Superior temporal gyrus (tissue), 1 donor: ENCODE measurements around the gene CDK14.
A peak's percentile ranks its signal among the peaks of the same experiment; 100 is the strongest.
"Not testable (repeated sequence)": the region's sequence is repeated elsewhere in the genome, so short reads cannot be mapped to it uniquely, and the experiment has no call there.

Experiments
- DNase-seq: peaks from one replicate; pipeline ENCODE4 v3.0.0-alpha.2; 2016; ENCODE audit errors: extremely low spot score

Gene CDK14

GRCh38 chr7:91156316-91157185 is 560.4 kb downstream of the CDK14 start:
- peak; percentile 28 for DNase-seq

- no peak for DNase-seq
Observed at GRCh38 chr7:91157579-91158320, 561.6 kb downstream of the CDK14 start.

- DNase-seq: no peak
Observed at GRCh38 chr7:91162436-91162835, 566.3 kb downstream of the CDK14 start.

DNA sequence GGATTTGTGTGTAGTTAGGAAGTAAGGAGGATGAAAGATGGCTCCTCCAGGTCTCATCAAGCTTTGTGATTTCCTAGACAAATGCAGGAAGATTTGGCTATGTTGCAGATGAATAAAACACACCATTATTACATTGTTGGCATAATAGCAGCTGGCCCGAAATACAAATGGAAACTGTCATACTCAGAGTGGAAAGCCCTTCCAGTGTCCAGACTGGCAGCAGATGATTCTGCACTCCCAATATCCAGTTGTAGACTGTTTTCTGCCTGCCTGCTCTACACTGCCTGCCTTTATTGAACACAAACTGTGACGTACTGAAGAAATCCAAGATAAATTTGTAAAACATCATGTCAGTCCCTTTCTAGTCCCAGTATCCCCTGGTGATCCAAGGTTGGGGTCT is 568.4 kb downstream of the CDK14 start:
- DNase-seq: no peak

DNA sequence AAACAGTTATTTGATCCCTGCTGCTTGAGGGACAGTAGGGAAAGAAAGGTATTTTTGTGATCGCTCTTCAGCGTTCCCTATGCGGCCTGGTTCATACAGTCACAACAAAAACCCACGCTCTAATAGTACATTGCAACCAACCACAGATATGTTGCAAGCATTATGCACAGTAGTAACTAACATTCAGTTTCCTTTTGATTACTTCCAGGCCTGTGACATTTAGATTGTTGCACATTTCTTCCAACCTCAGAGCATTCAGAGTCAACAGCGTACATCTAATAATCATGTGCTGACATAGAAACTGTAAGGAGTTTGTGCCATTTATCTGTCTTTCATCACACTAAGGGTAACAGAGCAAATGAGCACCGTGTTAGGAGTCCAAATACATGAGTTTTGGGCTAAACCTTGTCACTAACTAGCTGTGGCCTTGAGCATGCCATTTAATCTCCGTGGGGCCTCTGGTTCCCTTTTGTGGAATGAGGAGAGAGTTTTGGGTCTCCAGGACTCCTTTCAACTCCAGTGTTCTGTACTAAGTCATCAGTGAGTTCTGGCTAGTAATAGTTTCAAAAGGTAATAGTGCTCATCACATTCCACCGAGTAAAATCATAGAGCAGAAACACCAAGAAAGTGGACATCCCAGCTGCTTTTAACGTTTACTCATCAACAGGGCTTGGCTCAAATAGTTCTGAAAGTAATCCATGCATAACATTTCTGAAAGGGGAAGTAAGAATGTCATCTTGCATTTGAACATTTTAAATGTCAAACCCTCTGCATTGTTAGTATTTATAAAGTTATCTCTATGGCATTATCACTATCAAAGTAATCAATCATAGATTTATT is 569.1 kb downstream of the CDK14 start:
- no peak for DNase-seq

DNA sequence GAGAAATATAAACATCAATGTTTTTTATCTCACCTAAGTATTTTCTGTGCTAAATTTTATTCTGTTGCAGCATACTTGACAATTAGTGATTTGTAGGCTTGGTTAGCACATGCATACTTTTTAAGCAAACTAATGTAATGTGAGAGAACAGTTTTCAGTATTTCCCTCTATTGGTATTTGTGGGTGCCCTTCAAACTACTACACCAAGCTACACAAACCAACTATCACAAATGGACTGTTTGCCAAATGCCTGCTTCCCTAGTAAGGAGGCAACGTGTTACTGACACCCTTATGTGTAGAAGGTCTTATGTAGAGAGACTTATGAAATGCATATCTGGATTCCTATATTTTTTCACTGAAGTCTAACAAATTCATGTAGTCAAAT is 569.7 kb downstream of the CDK14 start:
- no peak for DNase-seq

- DNase-seq: no peak
Observed at GRCh38 chr7:91168871-91169829, 573.0 kb downstream of the CDK14 start.

- no peak for DNase-seq
Observed at GRCh38 chr7:91169830-91170191, 573.7 kb downstream of the CDK14 start.

DNA sequence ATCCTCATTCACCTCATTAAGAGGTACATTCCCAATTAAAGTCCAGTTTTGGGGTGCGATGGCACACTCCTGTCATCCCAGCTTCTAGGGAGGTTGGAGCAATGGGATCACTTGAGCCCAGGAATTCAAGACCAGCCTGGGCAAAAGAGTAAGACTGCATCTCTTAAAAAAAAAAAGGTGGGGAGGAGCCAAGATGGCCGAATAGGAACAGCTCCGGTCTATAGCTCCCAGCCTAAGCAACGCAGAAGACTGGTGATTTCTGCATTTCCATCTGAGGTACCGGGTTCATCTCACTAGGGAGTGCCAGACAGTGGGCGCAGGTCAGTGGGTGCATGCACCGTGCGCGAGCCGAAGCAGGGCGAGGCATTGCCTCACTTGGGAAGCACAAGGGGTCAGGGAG is 577.1 kb downstream of the CDK14 start:
- not testable (repeated sequence) for DNase-seq

DNA sequence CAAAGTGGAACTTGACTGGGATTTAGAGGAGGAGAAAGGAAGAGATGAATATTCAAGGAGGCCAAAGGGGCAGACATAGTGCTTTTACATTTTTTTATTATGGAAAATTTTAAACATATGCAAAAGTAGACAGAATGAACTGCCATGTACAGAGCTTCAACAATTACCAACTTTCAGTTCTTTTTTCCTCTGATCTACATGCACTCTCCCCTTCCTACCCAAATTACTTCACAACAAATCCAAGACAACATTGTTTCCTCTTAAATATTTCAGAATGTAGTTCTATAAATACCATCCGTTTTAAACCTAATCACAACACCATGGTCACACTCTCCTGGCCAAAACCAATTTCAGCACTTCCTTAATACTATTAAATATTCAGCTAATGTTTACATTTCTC is 584.6 kb downstream of the CDK14 start:
- no peak for DNase-seq

GRCh38 chr7:91181949-91182348 is 585.8 kb downstream of the CDK14 start:
- no peak for DNase-seq

- no peak for DNase-seq
Observed at GRCh38 chr7:91182819-91183764, 587.0 kb downstream of the CDK14 start.

- no peak for DNase-seq
Observed at GRCh38 chr7:91185771-91186170, 589.6 kb downstream of the CDK14 start.

DNA sequence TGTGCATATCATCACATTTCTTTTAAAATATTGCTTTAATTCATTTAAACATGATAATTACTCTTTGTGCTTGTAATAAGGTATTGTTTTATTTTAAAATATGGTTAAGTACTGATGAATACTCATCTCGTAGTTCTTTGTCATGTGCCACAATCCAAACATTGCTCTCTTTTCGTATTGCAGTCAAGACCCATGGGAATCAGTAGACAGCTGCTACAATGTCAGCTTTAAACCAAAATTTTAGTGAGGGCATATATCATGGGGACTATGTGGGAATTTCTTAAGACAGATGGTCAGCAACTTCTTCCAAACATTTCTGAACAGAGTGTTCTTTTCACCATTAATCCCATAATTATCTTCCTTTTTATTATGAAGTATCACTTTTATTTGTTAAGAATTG is 590.9 kb downstream of the CDK14 start:
- DNase-seq: no peak

DNA sequence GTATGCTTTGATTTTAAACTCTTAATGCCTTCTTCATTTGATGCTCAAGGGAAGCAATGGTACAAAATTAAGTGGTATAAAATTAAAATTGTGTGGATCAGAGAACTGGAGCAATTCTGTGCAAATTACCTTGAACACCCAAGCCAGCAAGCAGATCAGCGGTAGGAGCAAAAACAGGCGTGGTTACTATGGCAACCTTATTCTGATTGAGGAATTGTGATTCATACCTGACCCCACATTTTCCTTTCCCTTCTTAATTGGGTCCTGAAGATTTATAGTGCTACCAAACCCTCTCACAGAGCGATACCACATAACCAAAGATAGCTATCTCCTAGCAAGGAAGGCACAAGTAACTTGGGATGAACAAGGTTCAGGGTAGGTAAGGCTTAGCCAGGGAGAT is 595.6 kb downstream of the CDK14 start:
- no peak for DNase-seq

DNA sequence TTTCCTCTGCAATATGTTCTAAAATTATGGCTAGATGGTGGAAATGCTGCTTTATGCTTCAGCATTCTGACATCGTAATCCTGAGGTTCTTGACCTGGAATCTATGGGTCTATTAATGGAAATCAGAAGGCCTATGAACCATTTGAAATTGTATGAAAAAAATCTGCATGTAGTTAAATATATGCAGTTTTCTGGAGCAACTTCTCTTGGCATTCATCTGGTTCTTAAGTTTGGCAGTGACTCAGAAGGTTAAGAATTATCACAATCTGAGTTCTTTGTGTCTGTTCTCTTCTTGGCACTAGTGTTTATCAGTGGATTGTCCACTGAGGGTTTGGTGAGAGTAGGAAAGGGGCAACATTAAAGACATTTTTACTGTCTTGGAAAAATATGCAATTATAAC is 597.0 kb downstream of the CDK14 start:
- no peak for DNase-seq

DNA sequence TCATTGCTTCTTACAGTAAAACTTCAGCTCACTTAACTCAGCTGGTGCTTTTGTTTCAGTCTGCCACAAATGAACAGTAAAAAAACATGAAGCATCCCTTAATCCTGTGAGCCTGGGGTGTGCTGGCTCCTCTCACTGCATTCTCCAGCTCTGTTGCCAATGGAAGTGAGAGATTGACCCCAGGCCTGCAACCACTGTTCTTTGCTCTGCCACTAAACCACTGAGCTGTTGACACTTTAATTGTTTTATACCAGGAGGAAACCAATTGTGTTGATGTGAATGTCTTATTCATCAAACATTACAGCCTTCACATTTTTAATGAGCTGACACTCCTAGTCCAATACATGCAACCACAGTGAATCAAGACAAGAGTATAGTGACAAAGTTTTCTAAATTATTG is 598.7 kb downstream of the CDK14 start:
- no peak for DNase-seq

- no peak for DNase-seq
Observed at GRCh38 chr7:91196058-91196457, 599.9 kb downstream of the CDK14 start.

DNA sequence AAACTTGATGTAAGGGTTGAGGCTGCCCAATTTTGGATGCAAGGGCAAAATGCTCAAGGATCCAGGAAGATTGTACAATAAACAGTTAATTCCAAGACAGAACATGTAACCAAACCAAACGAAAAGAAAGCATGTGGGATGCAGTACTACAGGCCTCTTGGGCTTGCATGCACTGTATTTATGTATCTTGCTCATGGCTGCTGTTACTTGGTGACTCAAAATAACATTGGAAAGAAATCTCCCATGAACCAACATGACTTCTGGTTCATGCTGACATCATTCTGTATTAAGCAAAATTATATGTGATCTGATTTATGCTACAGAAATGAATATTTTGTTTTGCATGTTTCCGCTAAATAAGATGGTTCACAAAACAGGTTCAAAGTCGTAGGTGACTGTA is 602.2 kb downstream of the CDK14 start:
- DNase-seq: no peak

GRCh38 chr7:91199601-91200000 is 603.5 kb downstream of the CDK14 start:
- DNase-seq: no peak
